Neural progenitor cell (in vitro differentiated cells): ENCODE results near the gene HS3ST3A1. TPM values are rescaled to one million over a fixed set of nuclear protein-coding genes. Genes with fewer than 3 reads are reported as not detected.

Experiments
- DNase-seq: peaks from one replicate; pipeline ENCODE4 v3.0.0-alpha.2; 2016; ENCODE audit warnings: low spot score
- H2AFZ ChIP-seq: fragments of 200-600 bp; sonication (generic); replicated peaks from 2 replicates; pipeline ENCODE4 v1.6.1; 2016; ENCODE audit warnings: antibody characterized with exemption
- H3F3A ChIP-seq: fragments of 200-600 bp; sonication (generic); 2 replicates; pipeline ENCODE4 v1.6.1; 2016; ENCODE audit warnings: antibody characterized with exemption, low read depth
- H3K27ac ChIP-seq: fragments of 200-600 bp; sonication (generic); 2 replicates; pipeline ENCODE4 v1.5.1; 2016; ENCODE audit warnings: mild to moderate bottlenecking
- H3K27me3 ChIP-seq: fragments of 200-600 bp; sonication (generic); 2 replicates; pipeline ENCODE4 v1.6.1; 2016; ENCODE audit warnings: mild to moderate bottlenecking, moderate library complexity
- H3K36me3 ChIP-seq: fragments of 200-600 bp; sonication (generic); 2 replicates; pipeline ENCODE4 v1.5.1; 2016
- H3K4me1 ChIP-seq: fragments of 200-600 bp; sonication (generic); 2 replicates; pipeline ENCODE4 v1.6.1; 2016; ENCODE audit warnings: mixed run types
- H3K4me2 ChIP-seq: fragments of 200-600 bp; sonication (generic); 2 replicates; pipeline ENCODE4 v1.6.1; 2016
- H3K4me3 ChIP-seq: fragments of 200-600 bp; sonication (generic); 2 replicates; pipeline ENCODE4 v1.5.1; 2016
- H3K79me2 ChIP-seq: fragments of 200-600 bp; sonication (generic); 2 replicates; pipeline ENCODE4 v1.6.1; 2016; ENCODE audit warnings: low read depth
- H3K9ac ChIP-seq: fragments of 200-600 bp; sonication (generic); 2 replicates; pipeline ENCODE4 v1.6.1; 2016
- H3K9me3 ChIP-seq: fragments of 200-600 bp; sonication (generic); 2 replicates; pipeline ENCODE4 v1.5.1; 2016; ENCODE audit warnings: low read depth
- H4K20me1 ChIP-seq: fragments of 200-600 bp; sonication (generic); 2 replicates; pipeline ENCODE4 v1.6.1; 2016; ENCODE audit warnings: low read depth
- H3K27ac Mint-ChIP-seq: 3 replicates; pipeline ENCODE4 v1.8.0; 2021; ENCODE audit warnings: mixed read lengths
- H3K27me3 Mint-ChIP-seq: 2 replicates; pipeline ENCODE4 v1.8.0; 2022; ENCODE audit warnings: low read depth, mild to moderate bottlenecking, inconsistent platforms, moderate library complexity, mixed read lengths; ENCODE audit not compliant: insufficient read depth
- H3K36me3 Mint-ChIP-seq: 3 replicates; pipeline ENCODE4 v1.8.0; 2021; ENCODE audit warnings: mixed read lengths
- H3K4me1 Mint-ChIP-seq: 3 replicates; pipeline ENCODE4 v1.8.0; 2021; ENCODE audit warnings: mixed read lengths
- H3K4me3 Mint-ChIP-seq: 3 replicates; pipeline ENCODE4 v1.8.0; 2021; ENCODE audit warnings: mild to moderate bottlenecking, moderate library complexity, mixed read lengths
- H3K9me3 Mint-ChIP-seq: 3 replicates; pipeline ENCODE4 v1.8.0; 2020; ENCODE audit warnings: mixed read lengths
- CTCF ChIP-seq: fragments of 200-600 bp; sonication (generic); IDR thresholded peaks from 2 replicates; pipeline ENCODE4 v1.5.1; 2017; ENCODE audit warnings: antibody characterized with exemption, mild to moderate bottlenecking
- EZH2 ChIP-seq: fragments of 200-600 bp; sonication (generic); IDR thresholded peaks from 2 replicates; pipeline ENCODE4 v1.6.1; 2017; ENCODE audit warnings: antibody characterized with exemption, mild to moderate bottlenecking, moderate library complexity
- EZH2phosphoT487 ChIP-seq: fragments of 200-600 bp; sonication (generic); IDR thresholded peaks from 2 replicates; pipeline ENCODE4 v1.6.1; 2017; ENCODE audit warnings: antibody characterized with exemption
- total RNA-seq: library from RNA; depleted of rRNA; stranded (reverse); fragments of >200 nt; gene quantifications from 2 replicates; pipeline ENCODE4 v1.2.3, GENCODE V29; 2015; ENCODE audit warnings: low replicate concordance

The HS3ST3A1 gene
- total RNA-seq, 1 donor from 2014 or later, result 3.0 TPM

GRCh38 chr17:13541032-13541480 lies 60.7 kb downstream of the HS3ST3A1 start:
- TF ChIP-seq EZH2 (no peak), EZH2phosphoT487 (no peak), CTCF (no peak)
- Histone ChIP-seq H3K4me2 (no peak overlapping the region), H3F3A (no peaks in the 10 kb centered on the region), H4K20me1 (no peaks in the 10 kb centered on the region), H3K36me3 (no peaks in the 10 kb centered on the region), H3K9ac (no peak overlapping the region), H3K4me1 (no peaks in the 10 kb centered on the region), H3K9me3 (no peaks in the 10 kb centered on the region), H3K79me2 (no peaks in the 10 kb centered on the region), H3K27ac (no peak overlapping the region), H2AFZ (no peak overlapping the region), H3K27me3 (no peaks in the 10 kb centered on the region), H3K4me3 (no peak overlapping the region)
- no peak overlapping the region for H3K27ac Mint-ChIP-seq
- no peak for DNase-seq
- no peak overlapping the region for H3K4me3 Mint-ChIP-seq
- H3K27me3 Mint-ChIP-seq, result peaks cover 12% of the 10 kb centered on the region
- peaks cover 6% of the 10 kb centered on the region for H3K36me3 Mint-ChIP-seq
- peaks cover 15% of the 10 kb centered on the region for H3K4me1 Mint-ChIP-seq
- peaks cover 3% of the 10 kb centered on the region for H3K9me3 Mint-ChIP-seq

- no peaks in the 10 kb centered on the region for H4K20me1 ChIP-seq
- H3K79me2 ChIP-seq, result no peaks in the 10 kb centered on the region
- no peaks in the 10 kb centered on the region for H3K27me3 ChIP-seq
- H3K4me1 ChIP-seq, result no peaks in the 10 kb centered on the region
- H3K4me3 ChIP-seq, result no peak overlapping the region
- H3K4me1 Mint-ChIP-seq, result peaks cover 15% of the 10 kb centered on the region
- no peak overlapping the region for H3K27ac ChIP-seq
- no peak overlapping the region for H3K4me3 Mint-ChIP-seq
- H3K9me3 ChIP-seq, result no peaks in the 10 kb centered on the region
- H2AFZ ChIP-seq, result no peak overlapping the region
- no peak for TF ChIP-seq EZH2
- TF ChIP-seq CTCF, result no peak
- no peak for TF ChIP-seq EZH2phosphoT487
- H3F3A ChIP-seq, result no peaks in the 10 kb centered on the region
- H3K27ac Mint-ChIP-seq, result no peak overlapping the region
- H3K9me3 Mint-ChIP-seq, result peaks cover 3% of the 10 kb centered on the region
- H3K36me3 Mint-ChIP-seq, result peaks cover 6% of the 10 kb centered on the region
- H3K27me3 Mint-ChIP-seq, result peaks cover 12% of the 10 kb centered on the region
- no peak overlapping the region for H3K9ac ChIP-seq
- no peaks in the 10 kb centered on the region for H3K36me3 ChIP-seq
- H3K4me2 ChIP-seq, result no peak overlapping the region
- DNase-seq, result no peak
Observed at GRCh38 chr17:13540546-13540945, 61.2 kb downstream of the HS3ST3A1 start.

GRCh38 chr17:13539421-13539820 lies 62.3 kb downstream of the HS3ST3A1 start:
- no peaks in the 10 kb centered on the region for H3K36me3 ChIP-seq
- H3K79me2 ChIP-seq, result no peaks in the 10 kb centered on the region
- peaks cover 7% of the 10 kb centered on the region for H3K9me3 Mint-ChIP-seq
- no peak overlapping the region for H3K9ac ChIP-seq
- no peaks in the 10 kb centered on the region for H3K9me3 ChIP-seq
- H3K27me3 ChIP-seq, result no peaks in the 10 kb centered on the region
- DNase-seq, result no peak
- peaks cover 7% of the 10 kb centered on the region for H3K36me3 Mint-ChIP-seq
- peaks cover 9% of the 10 kb centered on the region for H3K27me3 Mint-ChIP-seq
- no peaks in the 10 kb centered on the region for H3K4me1 ChIP-seq
- no peaks in the 10 kb centered on the region for H4K20me1 ChIP-seq
- H3K27ac Mint-ChIP-seq, result no peak overlapping the region
- no peak overlapping the region for H3K4me3 Mint-ChIP-seq
- H3K27ac ChIP-seq, result no peak overlapping the region
- no peak overlapping the region for H3K4me3 ChIP-seq
- H3K4me2 ChIP-seq, result no peak overlapping the region
- no peak for TF ChIP-seq CTCF
- TF ChIP-seq EZH2phosphoT487, result no peak
- TF ChIP-seq EZH2, result no peak
- no peaks in the 10 kb centered on the region for H3F3A ChIP-seq
- peaks cover 5% of the 10 kb centered on the region for H3K4me1 Mint-ChIP-seq
- no peak overlapping the region for H2AFZ ChIP-seq
